Calu3 (cell line): ENCODE results near the gene SLC1A7. TPM values are rescaled to one million over a fixed set of nuclear protein-coding genes. Genes with fewer than 3 reads are reported as not detected.

Experiments used
- BruUV-seq: library from RNA; stranded (reverse); fragments of 400-500 nt; replicated peaks from 2 replicates; lab custom pipeline; 2021; lab: Mats Ljungman, UMichigan
- CTCF ChIA-PET: fragments of 300-600 bp; sonication (Branson Sonifier 250); formaldehyde crosslinking; loops from one replicate; lab custom pipeline; 2022; ENCODE audit warnings: antibody characterized with exemption; lab: Charles Lee
- DNase-seq: peaks from one replicate; pipeline ENCODE4 v3.0.0; 2022
- H3K27ac Mint-ChIP-seq: one replicate; pipeline ENCODE4 v1.8.0; 2022; ENCODE audit warnings: mixed read lengths; ENCODE audit not compliant: unreplicated experiment
- H3K27me3 Mint-ChIP-seq: one replicate; pipeline ENCODE4 v1.8.0; 2022; ENCODE audit warnings: mixed read lengths; ENCODE audit not compliant: unreplicated experiment
- H3K36me3 Mint-ChIP-seq: one replicate; pipeline ENCODE4 v1.8.0; 2022; ENCODE audit warnings: mild to moderate bottlenecking, moderate library complexity, mixed read lengths; ENCODE audit not compliant: insufficient read depth, unreplicated experiment
- H3K4me1 Mint-ChIP-seq: one replicate; pipeline ENCODE4 v1.8.0; 2022; ENCODE audit warnings: mild to moderate bottlenecking, low read depth, mixed read lengths; ENCODE audit not compliant: unreplicated experiment
- H3K4me3 Mint-ChIP-seq: one replicate; pipeline ENCODE4 v1.8.0; 2022; ENCODE audit warnings: mild to moderate bottlenecking, low read depth, moderate library complexity, mixed read lengths; ENCODE audit not compliant: unreplicated experiment
- H3K9me3 Mint-ChIP-seq: one replicate; pipeline ENCODE4 v1.8.0; 2022; ENCODE audit warnings: low read depth, mixed read lengths; ENCODE audit not compliant: unreplicated experiment
- intact Hi-C: fragments of 100-400 bp; cut with micrococcal nuclease; formaldehyde crosslinking; loops from one replicate; pipeline ENCODE4 v1.10.0; 2022; ENCODE audit not compliant: unreplicated experiment
- total RNA-seq: library from RNA; stranded (reverse); gene quantifications from 2 replicates; pipeline ENCODE4 v1.2.3, GENCODE V29; 2022
- TF ChIP-seq, protein P1 (sequence below): fragments of 200-600 bp; IDR thresholded peaks from one replicate; pipeline ENCODE4 v1.8.0; 2022; ENCODE audit warnings: antibody characterized with exemption; ENCODE audit not compliant: unreplicated experiment

Gene SLC1A7
- total RNA-seq, 1 experiment from 2014 or later: not detected

DNA sequence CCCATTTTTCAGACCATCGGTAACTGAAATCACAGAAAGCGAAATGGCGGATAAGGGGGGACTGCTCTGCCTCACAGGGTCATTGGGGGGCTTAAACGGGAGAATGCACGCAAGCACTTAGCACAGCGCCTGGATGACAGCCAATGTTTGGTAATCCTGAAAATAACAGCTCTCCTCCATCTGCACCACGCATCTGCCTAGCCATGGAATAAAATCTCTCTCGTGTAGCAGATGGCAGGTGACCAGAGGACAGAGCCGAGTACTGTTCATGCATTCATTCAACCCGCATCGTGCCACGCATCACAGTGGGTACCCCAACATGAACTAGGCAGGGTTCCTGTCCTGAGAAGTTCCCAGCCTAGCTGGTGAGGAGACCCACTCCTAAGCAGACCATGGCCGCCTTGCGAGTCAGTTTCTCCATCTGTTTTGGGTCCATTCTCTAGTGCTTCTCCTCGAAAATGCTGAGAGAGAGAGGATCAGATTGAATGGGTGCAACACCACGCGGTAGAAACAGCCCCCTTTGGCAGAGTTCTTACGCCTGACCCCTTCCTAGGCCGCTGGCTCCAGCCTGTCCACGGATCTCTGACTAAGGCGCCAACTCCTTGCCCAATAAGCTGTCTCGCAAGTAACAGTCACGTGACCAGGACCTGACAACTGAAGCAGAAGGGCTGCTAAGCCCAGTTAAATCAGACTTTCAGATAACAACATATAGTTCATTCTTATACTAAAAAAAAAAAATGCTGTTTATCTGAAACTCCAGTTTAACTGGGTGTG, 7.3 kb downstream of the SLC1A7 start:
- Mint-ChIP-seq H3K27me3 (peaks cover 16% of the 10 kb centered on the region), H3K9me3 (peaks cover 8% of the 10 kb centered on the region), H3K36me3 (no peaks in the 10 kb centered on the region), H3K4me1 (no peaks in the 10 kb centered on the region), H3K27ac (no peak overlapping the region), H3K4me3 (no peak overlapping the region)
- CTCF ChIA-PET: interaction anchor here (0.8 kb wide), 1 partner anchor 1334 kb away, joined by 3 read pairs; no protein-coding TSS in a partner anchor
- TF ChIP-seq, protein P1, sequence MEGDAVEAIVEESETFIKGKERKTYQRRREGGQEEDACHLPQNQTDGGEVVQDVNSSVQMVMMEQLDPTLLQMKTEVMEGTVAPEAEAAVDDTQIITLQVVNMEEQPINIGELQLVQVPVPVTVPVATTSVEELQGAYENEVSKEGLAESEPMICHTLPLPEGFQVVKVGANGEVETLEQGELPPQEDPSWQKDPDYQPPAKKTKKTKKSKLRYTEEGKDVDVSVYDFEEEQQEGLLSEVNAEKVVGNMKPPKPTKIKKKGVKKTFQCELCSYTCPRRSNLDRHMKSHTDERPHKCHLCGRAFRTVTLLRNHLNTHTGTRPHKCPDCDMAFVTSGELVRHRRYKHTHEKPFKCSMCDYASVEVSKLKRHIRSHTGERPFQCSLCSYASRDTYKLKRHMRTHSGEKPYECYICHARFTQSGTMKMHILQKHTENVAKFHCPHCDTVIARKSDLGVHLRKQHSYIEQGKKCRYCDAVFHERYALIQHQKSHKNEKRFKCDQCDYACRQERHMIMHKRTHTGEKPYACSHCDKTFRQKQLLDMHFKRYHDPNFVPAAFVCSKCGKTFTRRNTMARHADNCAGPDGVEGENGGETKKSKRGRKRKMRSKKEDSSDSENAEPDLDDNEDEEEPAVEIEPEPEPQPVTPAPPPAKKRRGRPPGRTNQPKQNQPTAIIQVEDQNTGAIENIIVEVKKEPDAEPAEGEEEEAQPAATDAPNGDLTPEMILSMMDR: no peak
- intact Hi-C loops: no loop called here
- DNase-seq: no peak
- BruUV-seq: no TSS peak

DNA sequence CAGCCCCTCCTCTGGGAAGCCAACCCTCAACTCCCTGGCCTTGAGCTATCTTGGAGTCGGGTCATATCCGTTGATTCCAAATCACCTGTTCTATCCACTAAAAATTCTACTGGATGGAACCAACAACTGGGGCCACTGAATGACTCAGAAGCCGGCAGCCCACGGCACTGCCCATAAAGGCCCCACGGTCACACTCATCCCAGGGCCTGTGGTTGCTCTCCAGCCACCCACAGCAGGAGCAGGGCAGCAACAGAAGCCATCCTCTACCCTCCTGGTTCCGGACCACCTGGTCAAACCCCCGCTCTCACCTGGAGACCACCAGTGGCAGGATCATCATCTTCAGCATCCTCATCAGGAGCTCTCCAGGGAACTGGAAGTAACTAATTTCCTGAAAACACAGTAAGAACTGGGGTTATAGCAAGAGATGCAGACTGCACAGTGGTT, 8.4 kb downstream of the SLC1A7 start:
- Mint-ChIP-seq H3K27me3 (peaks cover 16% of the 10 kb centered on the region), H3K4me3 (no peak overlapping the region), H3K4me1 (no peaks in the 10 kb centered on the region), H3K36me3 (no peaks in the 10 kb centered on the region), H3K9me3 (peaks cover 8% of the 10 kb centered on the region), H3K27ac (no peak overlapping the region)
- intact Hi-C loops: no loop called here
- no TSS peak for BruUV-seq
- DNase-seq: no peak
- CTCF ChIA-PET: no interaction called here
- TF ChIP-seq, protein P1: no peak

DNA sequence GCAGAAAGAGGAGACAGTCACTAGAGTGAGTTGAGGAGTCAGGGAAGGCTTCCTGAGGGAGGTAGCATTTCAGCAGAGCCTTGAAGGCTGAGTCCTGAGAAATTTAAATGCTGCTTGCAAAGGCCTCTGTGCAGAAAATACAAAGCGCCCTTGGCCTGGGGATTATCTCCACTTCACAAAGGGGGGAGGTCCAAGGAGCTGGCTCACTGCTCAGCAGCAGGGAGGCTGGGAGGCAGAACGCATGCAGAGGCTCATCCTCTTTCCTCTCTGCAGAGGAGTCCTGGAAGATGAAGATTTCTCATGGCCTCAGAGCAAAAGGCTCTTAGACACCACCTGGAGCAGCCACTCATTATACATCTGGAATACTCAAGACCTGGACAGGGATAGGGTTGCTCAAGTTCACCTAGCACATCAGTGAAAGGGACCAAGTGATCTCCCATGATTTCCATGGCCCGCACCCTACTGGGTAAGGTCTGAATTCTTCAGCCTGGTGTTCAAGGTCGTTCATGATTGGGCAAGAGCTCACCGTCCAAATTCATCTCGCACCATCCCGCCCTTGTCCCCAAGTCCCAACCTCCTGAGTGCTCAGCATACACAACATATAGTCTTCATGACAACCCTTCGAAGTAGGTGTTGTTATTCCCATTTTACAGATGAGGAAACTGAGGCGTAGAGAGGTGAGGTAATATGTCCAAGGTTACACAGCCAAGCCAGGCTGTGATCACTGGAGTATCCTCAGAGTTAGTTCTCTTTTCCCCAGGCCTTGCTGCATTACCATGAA, 9.0 kb downstream of the SLC1A7 start:
- CTCF ChIA-PET: no interaction called here
- Mint-ChIP-seq H3K27ac (no peak overlapping the region), H3K27me3 (peaks cover 16% of the 10 kb centered on the region), H3K4me1 (no peaks in the 10 kb centered on the region), H3K9me3 (peaks cover 8% of the 10 kb centered on the region), H3K4me3 (no peak overlapping the region), H3K36me3 (no peaks in the 10 kb centered on the region)
- TF ChIP-seq, protein P1: no peak
- intact Hi-C loops: no loop called here
- no peak for DNase-seq
- BruUV-seq: no TSS peak

DNA sequence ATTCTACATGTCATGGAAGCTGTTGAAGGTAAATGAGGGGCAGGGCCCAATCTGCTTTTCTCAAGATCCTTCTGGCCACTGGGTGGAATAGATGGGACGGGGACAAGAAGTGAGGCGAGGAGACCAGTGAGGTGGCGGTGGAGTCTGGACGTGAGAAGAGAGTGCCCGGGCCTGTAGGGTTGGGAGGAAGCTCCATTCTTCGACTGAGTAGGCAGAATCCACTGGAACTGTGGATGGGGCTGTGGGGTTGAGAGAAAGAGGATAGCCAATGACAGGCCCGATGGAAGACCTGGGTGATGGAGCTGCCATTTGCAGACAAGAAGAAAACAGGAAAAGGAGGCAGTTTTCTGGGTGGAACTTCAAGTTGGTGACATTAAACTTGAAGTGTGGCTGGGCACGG, 10.3 kb downstream of the SLC1A7 start:
- TF ChIP-seq, protein P1: no peak
- Mint-ChIP-seq H3K27me3 (peaks cover 16% of the 10 kb centered on the region), H3K4me1 (no peaks in the 10 kb centered on the region), H3K27ac (no peak overlapping the region), H3K4me3 (no peak overlapping the region), H3K9me3 (no peaks in the 10 kb centered on the region), H3K36me3 (no peaks in the 10 kb centered on the region)
- intact Hi-C loops: no loop called here
- no peak for DNase-seq
- BruUV-seq: no TSS peak
- CTCF ChIA-PET: no interaction called here
